GM23248 (cell line): ENCODE results near the gene FAM151A.

Experiments
- EZH2 ChIP-seq: fragments of 200-600 bp; sonication (generic); IDR thresholded peaks from 2 replicates; pipeline ENCODE4 v1.6.1; 2018; ENCODE audit warnings: antibody characterized with exemption, mild to moderate bottlenecking; ENCODE audit not compliant: insufficient read depth, poor library complexity, severe bottlenecking
- EZH2phosphoT487 ChIP-seq: fragments of 200-600 bp; sonication (generic); IDR thresholded peaks from 2 replicates; pipeline ENCODE4 v1.6.1; 2018; ENCODE audit warnings: antibody characterized with exemption, moderate library complexity, mild to moderate bottlenecking, low read depth; ENCODE audit not compliant: insufficient read depth

DNA sequence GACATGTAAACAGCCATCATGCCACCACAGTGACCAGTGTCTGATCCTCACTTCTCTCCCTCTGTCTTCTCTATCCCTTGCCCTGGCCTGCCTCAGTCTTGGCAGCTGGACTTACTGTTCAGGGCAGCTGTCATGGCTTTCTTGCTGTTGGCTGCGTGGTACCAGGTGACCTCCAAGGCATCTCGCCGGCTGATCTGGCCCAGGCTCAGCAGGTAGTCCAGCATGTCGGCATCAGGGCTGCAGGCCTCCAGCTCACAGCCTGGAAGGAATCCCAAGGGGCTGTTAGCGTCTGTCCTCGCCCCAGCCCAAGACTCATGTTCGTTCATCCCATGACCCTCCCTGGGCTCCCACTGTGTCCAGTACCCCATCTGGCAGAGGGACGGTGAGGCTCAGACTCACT is 3.6 kb downstream of the FAM151A start:
- TF ChIP-seq EZH2phosphoT487 (no peak), EZH2 (no peak)
